BJ (cell line): ENCODE results near the gene SCART1. TPM values are rescaled to one million over a fixed set of nuclear protein-coding genes. Genes with fewer than 3 reads are reported as not detected.
"Not testable (repeated sequence)": the region's sequence is repeated elsewhere in the genome, so short reads cannot be mapped to it uniquely, and the experiment has no call there.

Experiments used
- CTCF ChIA-PET: fragments of 350-600 bp; formaldehyde crosslinking; extraction: SDS; loops from one replicate; lab custom pipeline; 2021; ENCODE audit warnings: antibody characterized with exemption, inconsistent platforms; lab: Yijun Ruan, JAX
- POLR2A ChIA-PET: fragments of 300-600 bp; sonication (Branson Sonifier 250); formaldehyde crosslinking; extraction: SDS; loops from one replicate; lab custom pipeline; 2021; ENCODE audit warnings: antibody characterized with exemption; lab: Charles Lee
- DNase-seq: peaks from one replicate; pipeline ENCODE4 v3.0.0-alpha.2; 2011; ENCODE audit warnings: low read depth
- H3K27me3 ChIP-seq: 2 replicates; pipeline ENCODE4 v1.6.0; 2011; ENCODE audit warnings: low read length; ENCODE audit not compliant: control insufficient read depth, insufficient read depth
- H3K36me3 ChIP-seq: 2 replicates; pipeline ENCODE4 v1.5.1; 2011; ENCODE audit warnings: low read length; ENCODE audit not compliant: control insufficient read depth, insufficient read depth
- H3K4me3 ChIP-seq: 2 replicates; pipeline ENCODE4 v1.5.1; 2011; ENCODE audit warnings: low read depth, mild to moderate bottlenecking, control low read depth, low read length
- CTCF ChIP-seq: IDR thresholded peaks from 2 replicates; pipeline ENCODE4 v1.5.1; 2011; ENCODE audit warnings: low read depth, mild to moderate bottlenecking, control low read depth, inconsistent platforms, low read length, moderate library complexity; ENCODE audit not compliant: insufficient read depth
- polyA plus RNA-seq: library from polyadenylated mRNA; depleted of rRNA; stranded (reverse); fragments of >200 nt; gene quantifications from 2 replicates; pipeline ENCODE4 v1.2.3, GENCODE V29; 2011

The SCART1 gene
- polyA plus RNA-seq, 1 experiment: 1.3 TPM

- Histone ChIP-seq H3K27me3 (no peaks in the 10 kb centered on the region), H3K4me3 (no peak overlapping the region), H3K36me3 (no peaks in the 10 kb centered on the region)
- no peak for TF ChIP-seq CTCF
- POLR2A ChIA-PET: no interaction called here
- DNase-seq: no peak
- CTCF ChIA-PET: no interaction called here
Measured at GRCh38 chr10:133487085-133487484, 33.3 kb downstream of the SCART1 start.

GRCh38 chr10:133488354-133488753, 34.6 kb downstream of the SCART1 start:
- POLR2A ChIA-PET: no interaction called here
- Histone ChIP-seq H3K27me3 (no peaks in the 10 kb centered on the region), H3K4me3 (no peak overlapping the region), H3K36me3 (no peaks in the 10 kb centered on the region)
- no peak for DNase-seq
- no peak for TF ChIP-seq CTCF
- CTCF ChIA-PET: interaction anchor here (0.5 kb wide), 1 partner anchor 23 kb away, joined by 3 read pairs; no protein-coding TSS in a partner anchor

DNA sequence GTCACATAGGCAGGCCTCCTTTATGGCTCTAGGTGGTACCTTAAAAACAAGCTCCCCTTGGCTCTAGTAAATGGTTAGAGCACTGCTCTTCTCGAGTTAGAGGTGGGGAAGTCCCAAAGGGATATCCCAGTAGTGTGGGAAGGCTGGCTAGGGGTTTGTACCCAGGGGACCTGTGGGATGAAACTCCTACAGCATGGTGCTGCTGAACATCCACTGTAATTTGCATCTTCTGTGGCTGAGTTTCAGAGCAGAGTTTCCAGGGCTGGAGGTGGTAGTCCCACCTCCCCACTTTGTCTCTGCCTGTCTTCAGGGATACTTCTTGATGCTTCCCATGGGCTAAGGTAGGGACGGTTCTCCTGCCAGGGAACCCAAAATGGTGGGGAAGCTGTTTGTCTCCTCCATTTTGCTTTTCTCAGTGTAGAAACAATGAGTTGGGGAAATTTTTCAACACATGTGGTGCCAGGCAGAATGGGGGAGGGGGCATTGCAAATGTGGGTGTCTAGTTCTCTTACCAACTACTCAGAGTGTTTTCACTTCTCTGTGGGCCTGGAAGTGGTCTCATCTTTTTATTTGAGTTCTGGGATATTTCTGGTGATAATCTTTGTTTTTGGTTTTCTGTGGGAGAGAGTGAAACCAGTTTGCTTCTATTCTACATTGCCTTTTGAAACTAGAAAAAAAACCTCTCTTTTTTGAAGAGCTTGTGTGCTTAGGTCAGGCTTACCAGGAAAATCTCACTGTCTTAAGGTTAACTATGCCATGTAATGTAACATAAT, 36.3 kb downstream of the SCART1 start:
- no peaks in the 10 kb centered on the region for H3K27me3 ChIP-seq
- DNase-seq: no peak
- TF ChIP-seq CTCF: no peak
- H3K4me3 ChIP-seq: no peak overlapping the region
- ChIA-PET CTCF (interaction anchor here (1.0 to 2.5 kb wide), 2 partner anchors 52 to 160 kb away, joined by 3 to 8 read pairs; no protein-coding TSS in a partner anchor), POLR2A (no interaction called here)
- H3K36me3 ChIP-seq: no peaks in the 10 kb centered on the region

DNA sequence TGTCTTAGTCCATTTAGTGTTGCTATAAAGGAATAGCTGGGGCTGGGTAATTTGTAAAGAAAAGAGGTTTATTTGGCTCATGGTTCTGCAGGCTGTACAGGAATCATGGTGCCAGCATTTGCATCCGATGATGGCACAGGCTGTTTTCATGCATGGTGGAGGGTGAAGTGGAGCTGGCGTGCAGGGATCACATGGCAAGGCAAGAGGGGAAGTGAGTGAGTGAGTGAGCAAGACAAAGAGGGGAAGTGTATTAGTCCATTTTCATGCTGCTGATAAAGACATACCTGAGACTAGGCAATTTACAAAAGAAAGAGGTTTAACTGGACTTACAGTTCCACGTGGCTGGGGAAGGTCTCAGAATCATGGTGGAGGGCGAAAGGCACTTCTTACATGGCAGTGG, 39.8 kb downstream of the SCART1 start:
- POLR2A ChIA-PET, CTCF ChIA-PET, H3K36me3 ChIP-seq, H3K27me3 ChIP-seq, H3K4me3 ChIP-seq, DNase-seq: not testable (repeated sequence)

GRCh38 chr10:133497363-133497762, 43.6 kb downstream of the SCART1 start:
- H3K27me3 ChIP-seq, POLR2A ChIA-PET, H3K36me3 ChIP-seq, DNase-seq, H3K4me3 ChIP-seq: not testable (repeated sequence)
- TF ChIP-seq CTCF: peak; percentile 47
- CTCF ChIA-PET: interaction anchor here (1.4 to 2.1 kb wide), 2 partner anchors 9 to 168 kb away, joined by 3 to 13 read pairs; no protein-coding TSS in a partner anchor

DNA sequence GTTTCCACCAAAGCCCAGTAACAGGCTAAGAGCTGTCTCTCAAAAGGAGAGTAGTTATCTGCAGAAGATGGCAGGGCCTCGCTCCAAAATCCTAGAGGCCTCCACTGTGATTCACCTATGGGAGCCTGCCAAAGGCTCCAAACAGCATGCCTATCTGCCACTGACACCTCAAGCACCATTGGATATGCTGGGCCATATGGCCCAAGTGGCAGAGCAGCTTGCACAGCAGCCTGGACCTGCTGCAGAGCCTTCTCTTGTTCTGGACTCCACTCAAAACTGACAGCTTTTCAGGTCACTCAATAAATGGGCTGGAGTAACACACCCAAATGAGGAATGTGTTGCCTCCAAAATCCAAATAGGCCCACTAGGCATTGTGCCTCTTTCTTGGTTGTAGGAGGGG, 45.4 kb downstream of the SCART1 start:
- POLR2A ChIA-PET, H3K36me3 ChIP-seq, H3K27me3 ChIP-seq, DNase-seq, H3K4me3 ChIP-seq: not testable (repeated sequence)
- CTCF ChIA-PET: interaction anchor here (1.2 kb wide), 1 partner anchor 62 kb away, joined by 5 read pairs; no protein-coding TSS in a partner anchor

DNA sequence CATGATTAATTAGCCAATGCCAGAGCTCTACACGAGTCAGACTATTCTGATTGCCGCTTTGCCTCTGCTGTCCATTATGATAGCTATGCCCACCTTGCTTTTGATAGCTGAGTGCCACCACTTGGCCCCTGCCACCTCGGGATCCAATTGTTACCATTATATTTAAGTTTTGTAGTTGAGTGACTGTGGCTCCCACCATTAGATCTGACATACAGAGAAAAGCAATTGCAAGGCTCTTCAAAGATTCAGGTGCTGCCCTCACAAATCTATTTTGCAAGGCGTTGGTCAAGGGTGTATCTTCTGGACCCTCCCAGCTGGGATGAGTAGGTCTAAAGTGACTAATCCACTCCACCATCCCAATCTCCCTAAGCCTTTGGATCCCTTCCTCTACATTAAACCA, 47.2 kb downstream of the SCART1 start:
- DNase-seq, H3K4me3 ChIP-seq, H3K36me3 ChIP-seq, H3K27me3 ChIP-seq, POLR2A ChIA-PET: not testable (repeated sequence)
- CTCF ChIA-PET: interaction anchor here (0.9 kb wide), 1 partner anchor 171 kb away, joined by 3 read pairs; no protein-coding TSS in a partner anchor
